Measurements from ENCODE around the gene KCNE1. TPM values are rescaled to one million over a fixed set of nuclear protein-coding genes. Genes with fewer than 3 reads are reported as not detected.
"Not testable (repeated sequence)": the region's sequence is repeated elsewhere in the genome, so short reads cannot be mapped to it uniquely, and the experiment has no call there.

KCNE1 gene
- total and polyA plus RNA-seq, 2 of the 4 experiments (the other 2 are of a cell fraction) = 0.46 to 0.90 TPM

- H3K23ac ChIP-seq (ENCODE audit: low read depth, low read length) = no peak overlapping the region
- H3K4me2 ChIP-seq (ENCODE audit: low read depth, low read length) = no peak overlapping the region
- H4K8ac ChIP-seq (ENCODE audit: low read depth in 2 of 2, low read length in 2 of 2) = no peak overlapping the region
- H3K4ac ChIP-seq (ENCODE audit: low read depth, low read length) = no peak overlapping the region
- TF ChIP-seq MXI1 (IDR thresholded peaks at IDR 0.05; ENCODE audit: borderline replicate concordance, low read depth, low read length) (no peak), USF2 (IDR thresholded peaks at IDR 0.05; ENCODE audit: low read depth, low read length) (no peak), NFE2L2 (IDR thresholded peaks at IDR 0.05; ENCODE audit: low read depth, low read length) (no peak), CHD1 (IDR thresholded peaks at IDR 0.05; ENCODE audit: low read depth, low read length) (no peak), CEBPB (IDR thresholded peaks at IDR 0.05; ENCODE audit: low read depth, low read length) (no peak), SMC3 (IDR thresholded peaks at IDR 0.05; ENCODE audit: low read depth, low read length) (no peak), BHLHE40 (IDR thresholded peaks at IDR 0.05; ENCODE audit: low read depth, low read length) (no peak), RCOR1 (IDR thresholded peaks at IDR 0.05; ENCODE audit: insufficient replicate concordance, low read length) (no peak)
- H3K27ac ChIP-seq (ENCODE audit: insufficient read depth, low read length) = no peak overlapping the region
- CTCF ChIA-PET = no interaction called here
- H2AFZ ChIP-seq (replicated peaks; ENCODE audit: low read length, poor library complexity) = no peak overlapping the region
- no peak for ATAC-seq (ENCODE audit: low read depth)
- POLR2A ChIA-PET (ENCODE audit: unreplicated experiment) = no interaction called here
- no peaks in the 10 kb centered on the region for H3K9me3 ChIP-seq (ENCODE audit: control insufficient read depth, insufficient read depth, low read length)
- no peaks in the 10 kb centered on the region for H3K36me3 ChIP-seq (ENCODE audit: control insufficient read depth, insufficient read depth, low read length)
- no peak overlapping the region for H2BK20ac ChIP-seq (ENCODE audit: low read depth, low read length)
- no peaks in the 10 kb centered on the region for H4K20me1 ChIP-seq (ENCODE audit: insufficient read depth, low read length)
- no peak overlapping the region for H3K9ac ChIP-seq (ENCODE audit: low read depth, low read length)
- H3K27me3 ChIP-seq (ENCODE audit: control insufficient read depth, insufficient read depth, low read length) = no peaks in the 10 kb centered on the region
- no peak overlapping the region for H2AK5ac ChIP-seq (ENCODE audit: low read depth, low read length)
- no peak for DNase-seq
- in situ Hi-C loops (cut with MboI; ENCODE audit: low sequenced_read_pairs) (no loop called here), intact Hi-C loops (cut with micrococcal nuclease) (no loop called here), dilution Hi-C loops (cut with HindIII; ENCODE audit: low sequenced_read_pairs, unreplicated experiment) (no loop called here)
- no peak overlapping the region for H3K4me3 ChIP-seq (ENCODE audit: insufficient read depth, low read depth, low read length)
- H2AK9ac ChIP-seq (replicated peaks; ENCODE audit: low read depth, low read length, poor library complexity) = no peak overlapping the region
- peaks cover 8% of the 10 kb centered on the region for H3K4me1 ChIP-seq (ENCODE audit: control insufficient read depth, insufficient read depth, low read length)
- H3K18ac ChIP-seq (ENCODE audit: low read depth, low read length) = no peak overlapping the region
- no peak overlapping the region for H3K56ac ChIP-seq (ENCODE audit: extremely low read depth, insufficient read depth, low read length)
- H2BK5ac ChIP-seq (ENCODE audit: low read depth, low read length, poor library complexity, severe bottlenecking) = no peak overlapping the region
- no peak overlapping the region for H4K91ac ChIP-seq (ENCODE audit: insufficient read depth, low read depth, low read length)
- H4K5ac ChIP-seq (ENCODE audit: low read depth, low read length) = no peak overlapping the region
- no peak overlapping the region for H2BK120ac ChIP-seq (ENCODE audit: low read depth, low read length)
- peaks cover 6 to 15% of the 10 kb centered on the region in 2 experiments for H3K79me1 ChIP-seq (ENCODE audit: low read depth in 1 of 2, low read length in 2 of 2)
- peaks cover 2% of the 10 kb centered on the region for H3K9me1 ChIP-seq (ENCODE audit: insufficient read depth, low read length)
- H2BK15ac ChIP-seq (ENCODE audit: low read depth, low read length) = no peak overlapping the region
- WGBS, 2 experiments (ENCODE audit: extremely low coverage in 2 of 2, insufficient read length in 1 of 2) = no CpG with 5 or more reads among the region's 5 CpGs
- no TSS peak for BruUV-seq (replicated peaks)
- H3K14ac ChIP-seq (replicated peaks; ENCODE audit: low read depth, low read length) = no peak overlapping the region
These were observed 45.3 kb upstream of the KCNE1 start for GRCh38 chr21:34557261-34557660.

- H4K8ac ChIP-seq (ENCODE audit: low read depth in 2 of 2, low read length in 2 of 2); dilution Hi-C loops (cut with HindIII; ENCODE audit: low sequenced_read_pairs, unreplicated experiment); DNase-seq; H3K18ac ChIP-seq (ENCODE audit: low read depth, low read length); H3K9me1 ChIP-seq (ENCODE audit: insufficient read depth, low read length); H3K27ac ChIP-seq (ENCODE audit: insufficient read depth, low read length); H2AFZ ChIP-seq (replicated peaks; ENCODE audit: low read length, poor library complexity); H3K14ac ChIP-seq (replicated peaks; ENCODE audit: low read depth, low read length); CTCF ChIA-PET; H2BK120ac ChIP-seq (ENCODE audit: low read depth, low read length); intact Hi-C loops (cut with micrococcal nuclease); BruUV-seq (replicated peaks); ATAC-seq (ENCODE audit: low read depth); H2BK20ac ChIP-seq (ENCODE audit: low read depth, low read length); H3K56ac ChIP-seq (ENCODE audit: extremely low read depth, insufficient read depth, low read length); POLR2A ChIA-PET (ENCODE audit: unreplicated experiment); H4K5ac ChIP-seq (ENCODE audit: low read depth, low read length); H3K4me3 ChIP-seq (ENCODE audit: insufficient read depth, low read depth, low read length); in situ Hi-C loops (cut with MboI; ENCODE audit: low sequenced_read_pairs); H3K4me2 ChIP-seq (ENCODE audit: low read depth, low read length); H3K9me3 ChIP-seq (ENCODE audit: control insufficient read depth, insufficient read depth, low read length); H3K23ac ChIP-seq (ENCODE audit: low read depth, low read length); H2AK9ac ChIP-seq (replicated peaks; ENCODE audit: low read depth, low read length, poor library complexity); H4K91ac ChIP-seq (ENCODE audit: insufficient read depth, low read depth, low read length); H3K36me3 ChIP-seq (ENCODE audit: control insufficient read depth, insufficient read depth, low read length); H3K9ac ChIP-seq (ENCODE audit: low read depth, low read length); H3K27me3 ChIP-seq (ENCODE audit: control insufficient read depth, insufficient read depth, low read length); H4K20me1 ChIP-seq (ENCODE audit: insufficient read depth, low read length); H2BK5ac ChIP-seq (ENCODE audit: low read depth, low read length, poor library complexity, severe bottlenecking): not testable (repeated sequence)
- Histone ChIP-seq H2AK5ac (ENCODE audit: low read depth, low read length) (peak overlapping the region; percentile 54; the same call in 1 of the 2 replicates), H3K79me1 (ENCODE audit: low read depth in 1 of 2, low read length in 2 of 2) (peaks cover 17 to 28% of the 10 kb centered on the region in 2 experiments), H3K4me1 (ENCODE audit: control insufficient read depth, insufficient read depth, low read length) (peaks cover 10% of the 10 kb centered on the region), H3K4ac (ENCODE audit: low read depth, low read length) (peak overlapping the region; percentile 17; the same call in 1 of the 2 replicates), H2BK15ac (ENCODE audit: low read depth, low read length) (0 out of 3 replicates have a peak overlapping the region, but pooled peaks have one; percentile 61)
- WGBS, 2 experiments (ENCODE audit: extremely low coverage in 2 of 2, insufficient read length in 1 of 2) = 100% methylated on average over 1 of the region's 2 CpGs; no CpG with 5 or more reads in 1 of the 2 experiments
These were observed 42.7 kb upstream of the KCNE1 start for GRCh38 chr21:34554670-34555069.
